Measurements from ENCODE around the gene IFNK.
A peak's percentile ranks its signal among the peaks of the same experiment; 100 is the strongest.

IFNK gene

GRCh38 chr9:27540502-27540901, 16.4 kb downstream of the IFNK start:
- TF ChIP-seq CTCF (IDR thresholded peaks at IDR 0.05; ENCODE audit: low read depth, low read length), result no peak
- DNase-seq (ENCODE audit: low read depth in 2 of 2), result peak; percentile 44 to 48
- no peak overlapping the region for H3K4me3 ChIP-seq (replicated peaks in 1 of 2; ENCODE audit: low read depth in 2 of 2, low read length in 2 of 2)

- no peak for DNase-seq (ENCODE audit: low read depth in 2 of 2)
- no peak for TF ChIP-seq CTCF (IDR thresholded peaks at IDR 0.05; ENCODE audit: low read depth, low read length)
- no peak overlapping the region for H3K4me3 ChIP-seq (replicated peaks in 1 of 2; ENCODE audit: low read depth in 2 of 2, low read length in 2 of 2)
These were observed 17.6 kb downstream of the IFNK start for GRCh38 chr9:27541740-27542139.

- DNase-seq (ENCODE audit: low read depth in 2 of 2), result peak; percentile 10 to 13
- no peak for TF ChIP-seq CTCF (IDR thresholded peaks at IDR 0.05; ENCODE audit: low read depth, low read length)
- H3K4me3 ChIP-seq (replicated peaks in 1 of 2; ENCODE audit: low read depth in 2 of 2, low read length in 2 of 2), result no peak overlapping the region
These were observed 18.4 kb downstream of the IFNK start for GRCh38 chr9:27542508-27542907.

- no peak for DNase-seq (ENCODE audit: low read depth in 2 of 2)
- no peak for TF ChIP-seq CTCF (IDR thresholded peaks at IDR 0.05; ENCODE audit: low read depth, low read length)
- H3K4me3 ChIP-seq (replicated peaks in 1 of 2; ENCODE audit: low read depth in 2 of 2, low read length in 2 of 2), result no peak overlapping the region
These were observed 21.4 kb downstream of the IFNK start for GRCh38 chr9:27545471-27545870.

- peak; percentile 65 to 68 for DNase-seq (ENCODE audit: low read depth in 2 of 2)
- peak; percentile 46 for TF ChIP-seq CTCF (IDR thresholded peaks at IDR 0.05; ENCODE audit: low read depth, low read length)
These were observed 24.1 kb downstream of the IFNK start for GRCh38 chr9:27548055-27548741.

GRCh38 chr9:27549196-27549755, 25.2 kb downstream of the IFNK start:
- H3K4me3 ChIP-seq (replicated peaks in 1 of 2; ENCODE audit: low read depth in 2 of 2, low read length in 2 of 2), result no peak overlapping the region
- TF ChIP-seq CTCF (IDR thresholded peaks at IDR 0.05; ENCODE audit: low read depth, low read length), result no peak
- peak; percentile 28 to 74 for DNase-seq (ENCODE audit: low read depth in 2 of 2)

More at GRCh38 chr9:27548055-27548741, 24.1 kb downstream of the IFNK start:
- H3K4me3 ChIP-seq (replicated peaks in 1 of 2; ENCODE audit: low read depth in 2 of 2, low read length in 2 of 2), result no peak overlapping the region

Data from cardiac fibroblast (primary cell).